Measurements from ENCODE around the gene PTCD3.

GRCh38 chr2:86081724-86082123, 24.3 kb upstream of the PTCD3 start:
- TF ChIP-seq CTCF (conservative IDR thresholded peaks at IDR 0.05; ENCODE audit: low read length) (no peak), EZH2phosphoT487 (IDR thresholded peaks at IDR 0.05; ENCODE audit: borderline replicate concordance) (no peak)

Measured in Loucy (cell line).